ENCODE measurements around the gene RAPGEF2.
A peak's percentile ranks its signal among the peaks of the same experiment; 100 is the strongest.
"Not testable (repeated sequence)": the region's sequence is repeated elsewhere in the genome, so short reads cannot be mapped to it uniquely, and the experiment has no call there.

The RAPGEF2 gene

GRCh38 chr4:159250751-159251325 is 148.0 kb downstream of the RAPGEF2 start:
- no peak for DNase-seq (ENCODE audit: low read depth in 2 of 2)
- H3K4me3 ChIP-seq (replicated peaks in 1 of 2; ENCODE audit: low read depth in 2 of 2, low read length in 2 of 2): no peak overlapping the region
- TF ChIP-seq CTCF (IDR thresholded peaks at IDR 0.05; ENCODE audit: low read depth, low read length): no peak

DNA sequence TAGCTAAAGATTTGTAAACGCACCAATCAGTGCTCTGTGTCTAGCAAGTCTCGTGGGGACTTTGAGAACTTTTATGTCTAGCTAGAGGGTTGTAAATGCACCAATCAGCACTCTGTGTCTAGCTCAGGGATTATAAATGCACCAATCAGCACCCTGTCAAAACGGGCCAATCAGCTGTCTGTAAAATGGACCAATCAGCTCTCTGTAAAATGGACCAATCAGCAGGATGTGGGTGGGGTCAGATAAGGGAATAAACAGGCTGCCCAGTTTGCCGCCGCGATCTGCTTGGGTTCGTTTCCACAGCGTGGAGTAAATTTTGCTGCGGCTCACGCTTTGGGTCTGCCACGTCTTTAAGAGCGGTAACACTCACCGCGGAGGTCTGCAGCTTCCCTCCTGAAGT is 148.7 kb downstream of the RAPGEF2 start:
- not testable (repeated sequence) for H3K4me3 ChIP-seq (replicated peaks in 1 of 2; ENCODE audit: low read depth in 2 of 2, low read length in 2 of 2); DNase-seq (ENCODE audit: low read depth in 2 of 2)

DNA sequence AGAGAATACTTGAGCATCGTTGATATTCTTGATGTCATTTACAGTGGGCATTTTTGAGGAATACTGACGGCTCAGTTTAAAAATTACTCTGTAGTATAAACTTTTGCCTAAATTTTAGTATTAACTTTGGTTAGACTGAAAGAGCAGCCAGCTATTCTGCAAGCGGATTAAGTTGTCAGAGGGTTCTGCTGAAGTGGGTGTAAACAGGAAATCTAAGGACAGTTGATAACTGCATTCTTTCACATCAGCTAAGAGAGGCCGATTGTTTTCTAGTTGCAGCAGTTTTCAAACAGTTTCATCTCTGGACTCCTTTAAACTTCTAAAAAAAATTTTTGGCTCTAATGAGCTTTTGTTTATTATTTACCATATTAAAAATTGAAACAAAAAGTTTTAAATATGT is 149.6 kb downstream of the RAPGEF2 start:
- DNase-seq (ENCODE audit: low read depth in 2 of 2): peak; percentile 31 to 68
- H3K4me3 ChIP-seq (replicated peaks in 1 of 2; ENCODE audit: low read depth in 2 of 2, low read length in 2 of 2): no peak overlapping the region
- no peak for TF ChIP-seq CTCF (IDR thresholded peaks at IDR 0.05; ENCODE audit: low read depth, low read length)

DNA sequence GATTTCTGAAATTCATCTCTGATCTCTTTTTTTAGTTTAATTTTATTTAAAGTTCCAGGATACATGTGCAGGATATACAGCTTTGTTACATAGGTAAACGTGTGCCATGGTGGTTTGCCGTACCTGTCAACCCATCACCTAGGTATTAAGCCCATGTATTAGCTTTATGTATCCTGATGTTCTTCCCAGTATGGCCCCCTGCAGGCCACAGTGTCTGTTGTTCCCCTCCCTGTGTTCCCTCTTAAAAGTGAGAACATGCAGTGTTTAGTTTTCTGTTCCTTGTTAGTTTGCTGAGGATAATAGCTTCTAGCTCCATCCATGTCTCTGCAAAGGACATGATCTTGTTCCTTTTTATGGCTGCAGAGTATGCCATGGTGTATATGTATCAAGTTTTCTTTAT is 153.2 kb downstream of the RAPGEF2 start:
- no peak overlapping the region for H3K4me3 ChIP-seq (replicated peaks in 1 of 2; ENCODE audit: low read depth in 2 of 2, low read length in 2 of 2)
- TF ChIP-seq CTCF (IDR thresholded peaks at IDR 0.05; ENCODE audit: low read depth, low read length): peak; percentile 14
- DNase-seq (ENCODE audit: low read depth in 2 of 2): no peak

DNA sequence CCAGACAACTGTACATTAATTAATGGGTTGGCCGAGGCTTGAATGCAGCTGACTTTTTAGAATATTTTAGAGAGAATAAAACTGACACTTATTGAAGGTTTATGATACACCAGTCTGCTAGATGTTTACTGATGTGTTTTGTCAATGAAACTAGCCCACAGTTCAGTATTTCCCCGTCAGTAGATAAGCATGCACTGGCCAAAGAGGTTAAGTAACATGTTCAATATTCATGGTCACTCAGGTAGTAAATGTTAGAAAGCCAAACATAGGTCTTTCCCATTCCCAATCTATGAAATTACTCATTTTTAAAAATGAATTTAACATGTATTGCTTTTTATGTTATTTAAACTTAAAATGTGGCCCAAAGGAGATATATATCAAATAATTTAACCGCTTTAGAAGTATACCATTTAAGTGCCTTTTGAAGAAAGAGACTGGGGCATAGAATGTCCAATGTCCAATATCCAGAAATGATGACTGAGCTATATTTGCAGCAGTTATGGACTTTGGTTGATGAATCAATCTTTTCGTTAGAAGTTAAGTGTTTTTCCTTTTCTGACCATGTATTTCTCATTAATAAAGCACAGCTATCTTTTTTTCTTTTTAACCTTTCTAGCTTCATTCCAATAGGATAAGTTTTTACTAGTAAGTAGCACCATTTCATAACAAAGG is 156.1 kb downstream of the RAPGEF2 start:
- no peak for DNase-seq (ENCODE audit: low read depth in 2 of 2)
- H3K4me3 ChIP-seq (replicated peaks in 1 of 2; ENCODE audit: low read depth in 2 of 2, low read length in 2 of 2): no peak overlapping the region
- TF ChIP-seq CTCF (IDR thresholded peaks at IDR 0.05; ENCODE audit: low read depth, low read length): no peak

DNA sequence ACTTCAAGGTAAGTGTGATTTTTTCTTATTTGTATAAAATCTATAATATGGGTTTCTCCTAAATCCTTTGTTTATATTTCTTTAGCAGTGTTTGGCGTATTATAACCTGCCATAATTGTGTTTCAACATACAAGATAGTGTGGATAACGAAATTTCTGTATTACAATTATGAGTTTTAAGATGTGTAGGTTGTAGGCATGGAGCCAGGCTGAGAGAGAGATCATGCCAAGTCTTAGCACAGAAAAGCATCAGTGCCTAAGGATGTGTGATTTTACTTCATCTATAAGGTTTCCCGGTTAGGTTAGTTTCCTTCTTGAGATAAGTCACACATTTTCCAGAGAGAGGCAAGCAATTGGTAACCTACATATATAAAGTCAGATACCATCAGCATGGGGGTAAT is 161.2 kb downstream of the RAPGEF2 start:
- H3K4me3 ChIP-seq (replicated peaks in 1 of 2; ENCODE audit: low read depth in 2 of 2, low read length in 2 of 2): no peak overlapping the region
- no peak for TF ChIP-seq CTCF (IDR thresholded peaks at IDR 0.05; ENCODE audit: low read depth, low read length)

DNA sequence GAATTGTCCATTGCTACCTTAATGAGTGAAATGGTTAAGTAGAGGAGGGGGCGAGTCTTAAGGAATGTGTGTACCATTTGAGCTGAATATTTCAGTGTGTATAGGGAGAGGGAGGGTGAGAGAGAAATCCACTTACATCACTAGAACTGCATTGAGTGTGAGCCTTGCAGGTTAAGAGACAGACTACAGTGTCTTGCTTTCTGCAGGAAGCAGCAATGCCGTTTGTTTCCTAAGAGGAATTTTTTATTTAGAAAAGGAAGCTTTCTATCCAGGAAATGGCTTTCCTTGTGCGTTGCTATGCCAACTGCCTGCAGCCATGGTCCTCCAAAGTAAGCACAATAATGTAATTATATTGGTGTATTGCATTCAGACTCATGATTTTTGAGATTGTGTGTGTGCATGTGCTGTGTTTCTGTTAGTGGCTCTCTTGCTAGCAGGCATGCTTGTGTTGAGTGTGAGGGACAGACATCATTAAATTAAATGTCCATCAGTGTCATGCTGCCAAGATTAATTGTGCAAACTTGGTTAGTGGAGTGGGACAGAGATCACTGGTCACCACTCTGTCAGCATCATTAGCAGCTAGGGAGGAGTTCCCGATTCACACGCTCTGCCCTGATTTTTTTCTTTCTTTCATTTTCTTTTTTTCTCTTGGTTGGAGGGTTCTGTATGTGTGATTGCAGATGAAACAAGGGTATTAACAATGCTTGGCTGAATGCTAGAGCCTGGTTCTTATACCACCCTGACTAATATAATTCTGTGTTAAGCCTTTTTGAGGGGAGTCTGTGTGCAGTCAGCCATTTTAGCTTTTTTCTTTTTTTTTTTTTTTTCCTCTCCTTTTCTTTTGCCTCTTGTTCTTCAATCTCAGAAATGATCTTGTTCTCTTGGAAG is 164.3 kb downstream of the RAPGEF2 start:
- H3K4me3 ChIP-seq (replicated peaks in 1 of 2; ENCODE audit: low read depth in 2 of 2, low read length in 2 of 2): peak overlapping the region; percentile 9 to 33
- DNase-seq (ENCODE audit: low read depth in 2 of 2): peak; percentile 43 to 56
- no peak for TF ChIP-seq CTCF (IDR thresholded peaks at IDR 0.05; ENCODE audit: low read depth, low read length)

More for the DNA sequence above, 161.2 kb downstream of the RAPGEF2 start:
- no peak for DNase-seq (ENCODE audit: low read depth in 2 of 2)
